HFF-Myc (cell line): Measurements from ENCODE around the gene CTNND2.

Experiments
- DNase-seq: peaks from one replicate; pipeline ENCODE4 v3.0.0-alpha.2; 2011; ENCODE audit warnings: low read depth; ENCODE audit errors: extremely low read depth
- H3K4me3 ChIP-seq: replicated peaks from 2 replicates; pipeline ENCODE4 v1.5.1; 2011; ENCODE audit warnings: low read depth, mild to moderate bottlenecking, control low read depth, low read length
- TF ChIP-seq, protein P1 (sequence below): IDR thresholded peaks from 2 replicates; pipeline ENCODE4 v1.5.1; 2012; ENCODE audit warnings: mild to moderate bottlenecking, low read depth, low read length, control low read depth; ENCODE audit errors: missing control alignments

Gene CTNND2

DNA sequence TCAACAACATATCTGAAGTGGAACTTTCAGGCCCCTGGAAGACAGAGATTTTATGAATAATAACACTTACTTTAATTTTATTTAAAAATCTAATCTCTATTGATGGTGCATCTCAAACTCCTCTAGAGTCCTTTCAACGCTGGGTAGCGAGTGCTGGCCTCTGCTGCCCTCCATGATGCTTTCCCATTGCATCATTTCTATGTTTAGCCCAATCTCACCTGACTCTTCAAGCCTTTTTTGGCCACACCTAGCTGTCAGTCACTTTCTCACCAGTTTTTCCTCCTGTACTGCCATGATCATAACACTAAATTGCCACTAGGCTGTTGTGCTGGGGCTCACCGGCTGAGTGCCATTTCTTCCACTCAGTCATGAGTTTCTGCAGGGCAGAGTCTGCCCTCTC lies 747.1 kb downstream of the CTNND2 start:
- no peak overlapping the region for H3K4me3 ChIP-seq
- DNase-seq, result no peak
- TF ChIP-seq, protein P1, sequence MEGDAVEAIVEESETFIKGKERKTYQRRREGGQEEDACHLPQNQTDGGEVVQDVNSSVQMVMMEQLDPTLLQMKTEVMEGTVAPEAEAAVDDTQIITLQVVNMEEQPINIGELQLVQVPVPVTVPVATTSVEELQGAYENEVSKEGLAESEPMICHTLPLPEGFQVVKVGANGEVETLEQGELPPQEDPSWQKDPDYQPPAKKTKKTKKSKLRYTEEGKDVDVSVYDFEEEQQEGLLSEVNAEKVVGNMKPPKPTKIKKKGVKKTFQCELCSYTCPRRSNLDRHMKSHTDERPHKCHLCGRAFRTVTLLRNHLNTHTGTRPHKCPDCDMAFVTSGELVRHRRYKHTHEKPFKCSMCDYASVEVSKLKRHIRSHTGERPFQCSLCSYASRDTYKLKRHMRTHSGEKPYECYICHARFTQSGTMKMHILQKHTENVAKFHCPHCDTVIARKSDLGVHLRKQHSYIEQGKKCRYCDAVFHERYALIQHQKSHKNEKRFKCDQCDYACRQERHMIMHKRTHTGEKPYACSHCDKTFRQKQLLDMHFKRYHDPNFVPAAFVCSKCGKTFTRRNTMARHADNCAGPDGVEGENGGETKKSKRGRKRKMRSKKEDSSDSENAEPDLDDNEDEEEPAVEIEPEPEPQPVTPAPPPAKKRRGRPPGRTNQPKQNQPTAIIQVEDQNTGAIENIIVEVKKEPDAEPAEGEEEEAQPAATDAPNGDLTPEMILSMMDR, result no peak

DNA sequence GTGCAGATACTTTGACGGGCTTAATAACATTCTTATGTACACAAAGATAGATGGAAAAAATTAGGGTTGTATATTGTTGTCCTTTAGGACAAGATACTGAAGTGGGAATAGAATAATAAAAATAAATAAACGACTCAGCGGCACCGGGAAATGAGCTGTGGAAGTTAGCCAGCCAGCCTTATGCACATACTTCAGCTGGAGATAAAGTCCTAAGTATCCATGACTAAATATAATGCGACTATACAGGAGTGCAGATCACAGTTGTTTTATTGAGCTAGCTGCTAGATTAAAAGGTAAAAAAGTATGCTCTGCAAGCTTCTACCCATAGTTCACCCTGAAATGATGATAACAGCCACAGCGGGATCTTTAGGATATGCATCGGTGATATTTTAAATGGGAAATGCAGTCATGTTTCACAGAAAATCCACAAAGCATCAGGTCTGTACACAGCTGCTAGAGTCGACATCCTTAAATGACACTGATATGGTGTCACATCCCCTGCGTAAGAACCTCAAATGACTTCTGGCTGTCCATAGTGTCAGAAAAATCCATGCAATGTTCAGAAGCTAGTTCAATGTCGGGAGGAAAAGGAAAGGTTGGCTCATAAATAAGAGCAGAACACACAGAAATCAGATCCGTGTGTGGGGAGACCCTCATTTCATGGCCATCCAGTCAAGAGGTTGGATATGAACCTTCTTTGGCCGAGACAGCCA lies 750.4 kb downstream of the CTNND2 start:
- no peak for DNase-seq
- no peak overlapping the region for H3K4me3 ChIP-seq
- TF ChIP-seq, protein P1, result no peak

DNA sequence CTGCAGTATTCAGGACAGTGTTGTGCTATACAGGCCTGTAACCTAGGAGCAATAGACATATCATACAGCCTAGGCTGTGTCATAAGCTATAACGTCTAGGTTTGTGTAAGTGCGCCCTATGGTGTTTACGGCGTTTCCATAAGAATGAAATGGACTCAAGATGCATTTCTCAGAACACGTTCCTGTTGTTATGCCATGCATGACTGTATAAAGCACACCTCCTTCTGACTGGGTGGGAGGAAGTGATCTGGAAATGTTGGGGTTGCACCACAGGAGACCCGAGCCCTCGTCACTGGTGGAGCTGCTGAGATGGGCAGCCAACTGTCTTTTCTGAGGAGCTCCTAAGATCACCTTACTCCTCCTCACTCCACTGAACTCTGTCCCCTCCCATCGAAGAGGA lies 751.9 kb downstream of the CTNND2 start:
- DNase-seq, result no peak
- no peak overlapping the region for H3K4me3 ChIP-seq
- TF ChIP-seq, protein P1, result no peak

DNA sequence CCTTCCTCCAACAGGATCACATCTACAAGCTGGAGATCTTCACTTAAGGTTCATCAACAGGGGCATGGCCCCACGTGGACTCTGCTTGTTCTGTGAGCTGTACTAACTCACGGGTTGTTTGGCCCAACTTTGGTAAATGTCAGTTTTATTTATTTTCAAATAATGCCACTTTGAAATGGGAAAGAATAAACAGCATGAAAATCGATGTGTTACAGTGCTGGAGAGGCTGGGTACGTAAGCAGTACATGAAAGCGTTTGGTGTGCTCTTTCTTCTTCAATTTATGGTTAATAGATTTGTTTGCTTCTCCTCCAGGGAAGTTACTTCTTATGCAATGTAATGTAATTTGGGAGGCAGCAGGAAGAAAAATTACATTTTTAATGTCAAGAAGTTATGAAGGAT lies 753.3 kb downstream of the CTNND2 start:
- TF ChIP-seq, protein P1, result no peak
- DNase-seq, result no peak

DNA sequence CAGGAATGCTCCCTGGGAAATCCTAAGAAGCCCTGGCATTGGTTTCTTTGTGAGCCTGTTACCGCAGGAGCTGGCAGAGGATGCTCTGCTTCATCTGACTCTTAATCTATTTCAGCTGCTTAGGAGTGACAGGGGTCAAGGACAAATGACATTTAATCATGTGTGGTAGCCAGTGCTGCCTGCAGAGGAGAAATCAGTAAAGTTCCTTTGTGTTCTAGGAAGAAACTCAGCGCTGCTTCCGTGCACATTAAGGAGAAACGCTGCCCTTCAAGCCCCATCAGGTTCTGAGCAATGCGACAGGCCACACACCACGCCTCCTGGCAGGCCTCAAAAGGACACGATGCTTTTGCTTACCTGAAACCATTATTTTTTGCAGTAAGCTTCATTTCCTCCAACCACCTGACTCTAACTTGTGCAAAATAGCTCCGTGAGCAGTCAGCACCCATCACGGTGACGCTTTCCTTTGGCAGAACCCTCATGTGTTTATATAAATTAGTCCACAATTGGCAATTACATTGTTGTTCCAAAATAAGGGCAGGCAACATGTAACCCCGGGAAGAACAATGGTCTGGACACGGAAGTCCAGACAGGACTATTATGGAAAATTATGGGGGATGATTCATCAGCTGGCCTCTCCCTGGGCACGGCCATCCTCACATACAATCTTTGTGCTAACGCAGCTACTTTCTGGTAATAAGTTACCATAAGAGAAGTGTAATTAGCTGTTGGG lies 755.3 kb downstream of the CTNND2 start:
- H3K4me3 ChIP-seq, result no peak overlapping the region
- TF ChIP-seq, protein P1, result no peak
- DNase-seq, result no peak

More for the DNA sequence above, 753.3 kb downstream of the CTNND2 start:
- no peak overlapping the region for H3K4me3 ChIP-seq

DNA sequence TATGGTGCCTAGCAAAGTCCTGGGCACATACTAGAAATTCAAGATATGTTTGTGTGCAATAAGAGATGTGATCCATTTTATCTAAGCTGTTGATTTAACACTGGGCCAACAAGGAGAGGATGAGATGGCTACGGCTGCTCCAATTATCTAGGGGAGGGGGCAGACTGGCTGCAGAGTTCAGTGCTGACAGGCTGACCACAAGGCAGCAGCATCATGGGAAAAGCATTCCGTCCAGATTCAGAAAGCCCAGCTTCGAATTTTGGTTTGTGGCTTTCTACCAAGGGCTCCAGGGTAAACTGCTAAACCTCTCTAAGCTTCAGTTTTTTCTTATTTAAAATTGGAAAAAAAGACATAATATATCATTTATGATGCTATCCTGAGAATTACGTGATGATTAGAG lies 758.1 kb downstream of the CTNND2 start:
- TF ChIP-seq, protein P1, result no peak
- DNase-seq, result no peak
- H3K4me3 ChIP-seq, result no peak overlapping the region
